Measurements from ENCODE around the gene MEF2C.

The MEF2C gene

GRCh38 chr5:88716101-88716500 is 166.9 kb downstream of the MEF2C start:
- no peak for DNase-seq (ENCODE audit: low read depth in 2 of 2)

GRCh38 chr5:88715503-88715902 is 167.5 kb downstream of the MEF2C start:
- no peak for DNase-seq (ENCODE audit: low read depth in 2 of 2)

- DNase-seq (ENCODE audit: low read depth in 2 of 2) = no peak
Observed at GRCh38 chr5:88713818-88714217, 169.2 kb downstream of the MEF2C start.

GRCh38 chr5:88708682-88709398 is 174.1 kb downstream of the MEF2C start:
- DNase-seq (ENCODE audit: low read depth in 2 of 2) = no peak

GRCh38 chr5:88708021-88708420 is 175.0 kb downstream of the MEF2C start:
- no peak for DNase-seq (ENCODE audit: low read depth in 2 of 2)

- no peak for DNase-seq (ENCODE audit: low read depth in 2 of 2)
Observed at GRCh38 chr5:88707216-88707965, 175.6 kb downstream of the MEF2C start.

- no peak for DNase-seq (ENCODE audit: low read depth in 2 of 2)
Observed at GRCh38 chr5:88702332-88702731, 180.7 kb downstream of the MEF2C start.

GRCh38 chr5:88700121-88700520 is 182.9 kb downstream of the MEF2C start:
- no peak for DNase-seq (ENCODE audit: low read depth in 2 of 2)

- DNase-seq (ENCODE audit: low read depth in 2 of 2) = no peak
Observed at GRCh38 chr5:88698290-88698689, 184.7 kb downstream of the MEF2C start.

GRCh38 chr5:88696466-88696865 is 186.5 kb downstream of the MEF2C start:
- DNase-seq (ENCODE audit: low read depth in 2 of 2) = no peak

GRCh38 chr5:88695931-88696330 is 187.1 kb downstream of the MEF2C start:
- no peak for DNase-seq (ENCODE audit: low read depth in 2 of 2)

GRCh38 chr5:88695232-88695631 is 187.8 kb downstream of the MEF2C start:
- DNase-seq (ENCODE audit: low read depth in 2 of 2) = no peak

GRCh38 chr5:88694023-88694679 is 188.8 kb downstream of the MEF2C start:
- no peak for DNase-seq (ENCODE audit: low read depth in 2 of 2)

- no peak for DNase-seq (ENCODE audit: low read depth in 2 of 2)
Observed at GRCh38 chr5:88693071-88693932, 189.7 kb downstream of the MEF2C start.

- DNase-seq (ENCODE audit: low read depth in 2 of 2) = no peak
Observed at GRCh38 chr5:88691945-88692868, 190.8 kb downstream of the MEF2C start.

GRCh38 chr5:88691230-88691582 is 191.8 kb downstream of the MEF2C start:
- DNase-seq (ENCODE audit: low read depth in 2 of 2) = no peak

GRCh38 chr5:88690409-88691229 is 192.4 kb downstream of the MEF2C start:
- DNase-seq (ENCODE audit: low read depth in 2 of 2) = peak; percentile 43 to 51

GRCh38 chr5:88689668-88690408 is 193.1 kb downstream of the MEF2C start:
- no peak for DNase-seq (ENCODE audit: low read depth in 2 of 2)

- no peak for DNase-seq (ENCODE audit: low read depth in 2 of 2)
Observed at GRCh38 chr5:88688984-88689667, 193.9 kb downstream of the MEF2C start.

Measured in stimulated activated CD4-positive, alpha-beta T cell treated with anti-CD3 and anti-CD28 coated beads, Interleukin-15, amount 100 ng/mL, for 48 hours (primary cell).